ENCODE data around the gene ALPL. TPM values are rescaled to one million over a fixed set of nuclear protein-coding genes. Genes with fewer than 3 reads are reported as not detected.

ALPL gene
- total RNA-seq, 1 experiment from 2014 or later: 0.73 TPM

- H4K20me1 ChIP-seq (ENCODE audit: low read length): no peaks in the 10 kb centered on the region
- DNase-seq (peak; percentile 9), ATAC-seq (no peak; the same call in 1 of the 2 replicates)
- H3K4me1 ChIP-seq (ENCODE audit: insufficient read depth, low read length): peaks cover 8% of the 10 kb centered on the region; the same call in 1 of the 2 replicates
- H3F3A ChIP-seq (ENCODE audit: low read length, unreplicated experiment): no peaks in the 10 kb centered on the region
- ChIA-PET POLR2A (ENCODE audit: unreplicated experiment) (no interaction called here), CTCF (no interaction called here)
- no peak overlapping the region for H3K4me3 ChIP-seq (ENCODE audit: low read length)
- no peaks in the 10 kb centered on the region for H3K9me2 ChIP-seq (replicated peaks; ENCODE audit: low read length)
- no peaks in the 10 kb centered on the region for H3K79me2 ChIP-seq (ENCODE audit: low read length)
- H3K9me3 ChIP-seq (ENCODE audit: low read length): no peaks in the 10 kb centered on the region
- H3K27ac ChIP-seq (ENCODE audit: low read length): peak overlapping the region; percentile 58
- no peak overlapping the region for H3K4me2 ChIP-seq (ENCODE audit: low read length)
- no TSS peak for BruUV-seq (replicated peaks)
- H3K27me3 ChIP-seq (ENCODE audit: low read length): no peaks in the 10 kb centered on the region
- intact Hi-C loops (cut with micrococcal nuclease): no loop called here
- H3K9ac ChIP-seq (ENCODE audit: low read length): no peak overlapping the region
- TF ChIP-seq CTCF (conservative IDR thresholded peaks at IDR 0.05; ENCODE audit: low read depth, low read length) (no peak), EZH2phosphoT487 (IDR thresholded peaks at IDR 0.05; ENCODE audit: borderline replicate concordance, low read length) (no peak), EZH2 (IDR thresholded peaks at IDR 0.05; ENCODE audit: low read length, unreplicated experiment) (no peak)
- H3K36me3 ChIP-seq (ENCODE audit: low read depth, low read length): no peaks in the 10 kb centered on the region
- no peak overlapping the region for H2AFZ ChIP-seq (ENCODE audit: low read length)
These were observed 58.2 kb downstream of the ALPL start for GRCh38 chr1:21567241-21568005.

- CTCF ChIA-PET: no interaction called here
- peak overlapping the region; percentile 58 for H3K27ac ChIP-seq (ENCODE audit: low read length)
These were observed 59.0 kb downstream of the ALPL start for GRCh38 chr1:21568006-21568746.

More at GRCh38 chr1:21568006-21568746, 59.0 kb downstream of the ALPL start:
- Histone ChIP-seq H3K4me3 (ENCODE audit: low read length) (no peak overlapping the region), H3F3A (ENCODE audit: low read length, unreplicated experiment) (no peaks in the 10 kb centered on the region), H3K9ac (ENCODE audit: low read length) (no peak overlapping the region), H3K79me2 (ENCODE audit: low read length) (no peaks in the 10 kb centered on the region), H3K4me1 (ENCODE audit: insufficient read depth, low read length) (peaks cover 8% of the 10 kb centered on the region; the same call in 1 of the 2 replicates), H2AFZ (ENCODE audit: low read length) (no peak overlapping the region), H3K36me3 (ENCODE audit: low read depth, low read length) (no peaks in the 10 kb centered on the region), H3K9me3 (ENCODE audit: low read length) (no peaks in the 10 kb centered on the region), H3K9me2 (replicated peaks; ENCODE audit: low read length) (no peaks in the 10 kb centered on the region), H3K4me2 (ENCODE audit: low read length) (no peak overlapping the region), H4K20me1 (ENCODE audit: low read length) (no peaks in the 10 kb centered on the region), H3K27me3 (ENCODE audit: low read length) (no peaks in the 10 kb centered on the region)
- POLR2A ChIA-PET (ENCODE audit: unreplicated experiment): no interaction called here
- DNase-seq: peak; percentile 72
- peak; percentile 67 for ATAC-seq
- TF ChIP-seq EZH2 (IDR thresholded peaks at IDR 0.05; ENCODE audit: low read length, unreplicated experiment) (no peak), EZH2phosphoT487 (IDR thresholded peaks at IDR 0.05; ENCODE audit: borderline replicate concordance, low read length) (no peak), CTCF (conservative IDR thresholded peaks at IDR 0.05; ENCODE audit: low read depth, low read length) (no peak)
- intact Hi-C loops (cut with micrococcal nuclease): no loop called here
- no TSS peak for BruUV-seq (replicated peaks)

Measured in PC-3 (cell line).